DND-41 (cell line): ENCODE data around the gene PRTN3.

Experiments used
- ATAC-seq: fragments of 200-7000 bp; cut with Tn5 transposase; 3 replicates; pipeline ENCODE4 v1.9.1; 2021; ENCODE audit warnings: low read depth; ENCODE audit not compliant: insufficient read depth
- DNase-seq: peaks from one replicate; pipeline ENCODE4 v3.0.0-alpha.2; 2020
- H2AFZ ChIP-seq: 2 replicates; pipeline ENCODE4 v1.6.0; 2012; ENCODE audit warnings: low read depth, low read length
- H3K27ac ChIP-seq: 2 replicates; pipeline ENCODE4 v1.5.1; 2012; ENCODE audit warnings: low read length, inconsistent platforms
- H3K27me3 ChIP-seq: fragments of 200-600 bp; sonication (generic); 2 replicates; pipeline ENCODE4 v1.6.0; 2012; ENCODE audit warnings: low read length, mild to moderate bottlenecking, inconsistent platforms; ENCODE audit not compliant: insufficient read depth, poor library complexity
- H3K36me3 ChIP-seq: 2 replicates; pipeline ENCODE4 v1.5.1; 2012; ENCODE audit warnings: low read length, inconsistent platforms; ENCODE audit not compliant: insufficient read depth
- H3K4me1 ChIP-seq: 2 replicates; pipeline ENCODE4 v1.5.1; 2012; ENCODE audit warnings: mild to moderate bottlenecking, low read length; ENCODE audit not compliant: insufficient read depth
- H3K4me2 ChIP-seq: 2 replicates; pipeline ENCODE4 v1.6.0; 2012; ENCODE audit warnings: mild to moderate bottlenecking, moderate library complexity, low read length, inconsistent platforms; ENCODE audit not compliant: insufficient read depth
- H3K4me3 ChIP-seq, 2 experiments: fragments of 200-600 bp in 1 of 2; shearing (Covaris generic) in 1 of 2; 2 replicates each; pipeline ENCODE4 v1.5.1; 2012 to 2016; ENCODE audit warnings: inconsistent platforms in 2 of 2, low read length in 2 of 2, mild to moderate bottlenecking in 2 of 2, low read depth in 1 of 2, moderate library complexity in 1 of 2
- H3K79me2 ChIP-seq: 2 replicates; pipeline ENCODE4 v1.6.0; 2012; ENCODE audit warnings: low read length, inconsistent platforms; ENCODE audit not compliant: insufficient read depth
- H3K9ac ChIP-seq: 2 replicates; pipeline ENCODE4 v1.6.0; 2012; ENCODE audit warnings: low read depth, mild to moderate bottlenecking, inconsistent platforms, low read length, moderate library complexity
- H3K9me3 ChIP-seq: 2 replicates; pipeline ENCODE4 v1.5.1; 2012; ENCODE audit warnings: low read length, moderate library complexity, mild to moderate bottlenecking, inconsistent platforms; ENCODE audit not compliant: insufficient read depth, severe bottlenecking
- H4K20me1 ChIP-seq: 2 replicates; pipeline ENCODE4 v1.6.0; 2012; ENCODE audit warnings: low read length; ENCODE audit not compliant: insufficient read depth
- EZH2 ChIP-seq: IDR thresholded peaks from 3 replicates; pipeline ENCODE4 v1.6.1; 2012; ENCODE audit warnings: borderline replicate concordance, low read depth, mild to moderate bottlenecking, moderate library complexity, low read length, inconsistent platforms; ENCODE audit not compliant: severe bottlenecking
- TF ChIP-seq, protein P1 (sequence below): IDR thresholded peaks from 2 replicates; pipeline ENCODE4 v1.5.1; 2012; ENCODE audit warnings: borderline replicate concordance, low read length, moderate library complexity, mild to moderate bottlenecking; ENCODE audit not compliant: poor library complexity, severe bottlenecking; ENCODE audit errors: extremely low read depth

PRTN3 gene

DNA sequence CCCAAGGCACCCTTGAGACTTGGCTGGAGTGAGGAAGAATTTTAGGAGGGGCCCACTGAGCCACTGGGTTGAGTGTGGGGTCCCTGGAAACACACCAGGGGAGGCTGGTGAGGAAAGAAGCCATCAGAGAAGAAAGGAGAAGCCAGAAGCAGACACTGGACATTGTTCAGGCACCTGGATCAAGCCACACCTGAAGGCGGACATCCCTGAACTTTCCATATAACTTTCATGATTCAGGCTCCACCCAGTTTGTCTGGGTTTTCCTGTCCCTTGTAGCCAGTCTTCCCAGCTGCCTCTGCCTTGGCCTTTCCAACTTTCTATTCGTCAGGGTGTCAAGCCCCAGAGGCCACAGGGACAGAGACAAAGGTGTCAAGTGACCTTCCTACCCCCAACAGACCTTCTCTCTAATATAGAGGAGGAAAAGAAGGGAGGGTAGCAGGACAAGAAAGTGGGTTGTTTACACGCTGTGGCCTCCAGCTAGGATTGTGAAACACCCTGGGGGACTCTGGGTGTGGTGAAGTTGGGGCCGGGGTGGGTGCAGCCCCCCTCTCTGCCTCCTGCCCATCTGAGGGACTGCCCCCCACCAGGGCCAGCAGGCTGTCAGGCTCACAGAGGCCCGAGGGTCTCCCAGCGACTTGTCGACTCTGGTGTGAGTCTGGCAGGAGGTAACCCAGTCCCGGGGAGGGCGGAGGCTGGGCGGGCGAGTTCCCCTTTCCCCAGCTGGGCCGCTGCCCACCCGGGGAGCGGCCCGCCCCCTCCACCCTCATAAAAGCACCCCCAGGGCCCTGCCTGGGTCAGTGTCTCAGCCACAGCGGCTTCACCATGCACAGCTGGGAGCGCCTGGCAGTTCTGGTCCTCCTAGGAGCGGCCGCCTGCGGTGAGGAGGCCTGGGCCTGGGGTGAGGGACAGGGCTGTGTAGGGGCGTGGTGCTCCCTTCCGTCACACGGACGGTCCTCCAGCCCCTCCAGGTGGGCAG is 18.4 kb downstream of the PRTN3 start, which contains the start of gene CFD:
Gene CFD, plus strand, starts transcription at position 797 of the 976 bp plus-strand sequence. Its CDS starts 26 bp downstream, at position 823.
- Histone ChIP-seq H2AFZ (no peak within 1 kb of the TSS), H4K20me1 (peaks cover 2% of the 10 kb centered on the region; the same call in 1 of the 2 replicates), H3K27ac (no peak within 1 kb of the TSS), H3K79me2 (no peaks in the 10 kb centered on the region), H3K36me3 (no peaks in the 10 kb centered on the region), H3K27me3 (no peaks in the 10 kb centered on the region), H3K9me3 (no peaks in the 10 kb centered on the region), H3K4me3 (no peak within 1 kb of the TSS), H3K9ac (no peak within 1 kb of the TSS), H3K4me2 (no peak within 1 kb of the TSS), H3K4me1 (peaks cover 3% of the 10 kb centered on the region)
- ATAC-seq (no peak), DNase-seq (no peak)
- no peak for TF ChIP-seq EZH2
- TF ChIP-seq, protein P1, sequence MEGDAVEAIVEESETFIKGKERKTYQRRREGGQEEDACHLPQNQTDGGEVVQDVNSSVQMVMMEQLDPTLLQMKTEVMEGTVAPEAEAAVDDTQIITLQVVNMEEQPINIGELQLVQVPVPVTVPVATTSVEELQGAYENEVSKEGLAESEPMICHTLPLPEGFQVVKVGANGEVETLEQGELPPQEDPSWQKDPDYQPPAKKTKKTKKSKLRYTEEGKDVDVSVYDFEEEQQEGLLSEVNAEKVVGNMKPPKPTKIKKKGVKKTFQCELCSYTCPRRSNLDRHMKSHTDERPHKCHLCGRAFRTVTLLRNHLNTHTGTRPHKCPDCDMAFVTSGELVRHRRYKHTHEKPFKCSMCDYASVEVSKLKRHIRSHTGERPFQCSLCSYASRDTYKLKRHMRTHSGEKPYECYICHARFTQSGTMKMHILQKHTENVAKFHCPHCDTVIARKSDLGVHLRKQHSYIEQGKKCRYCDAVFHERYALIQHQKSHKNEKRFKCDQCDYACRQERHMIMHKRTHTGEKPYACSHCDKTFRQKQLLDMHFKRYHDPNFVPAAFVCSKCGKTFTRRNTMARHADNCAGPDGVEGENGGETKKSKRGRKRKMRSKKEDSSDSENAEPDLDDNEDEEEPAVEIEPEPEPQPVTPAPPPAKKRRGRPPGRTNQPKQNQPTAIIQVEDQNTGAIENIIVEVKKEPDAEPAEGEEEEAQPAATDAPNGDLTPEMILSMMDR, result no peak

DNA sequence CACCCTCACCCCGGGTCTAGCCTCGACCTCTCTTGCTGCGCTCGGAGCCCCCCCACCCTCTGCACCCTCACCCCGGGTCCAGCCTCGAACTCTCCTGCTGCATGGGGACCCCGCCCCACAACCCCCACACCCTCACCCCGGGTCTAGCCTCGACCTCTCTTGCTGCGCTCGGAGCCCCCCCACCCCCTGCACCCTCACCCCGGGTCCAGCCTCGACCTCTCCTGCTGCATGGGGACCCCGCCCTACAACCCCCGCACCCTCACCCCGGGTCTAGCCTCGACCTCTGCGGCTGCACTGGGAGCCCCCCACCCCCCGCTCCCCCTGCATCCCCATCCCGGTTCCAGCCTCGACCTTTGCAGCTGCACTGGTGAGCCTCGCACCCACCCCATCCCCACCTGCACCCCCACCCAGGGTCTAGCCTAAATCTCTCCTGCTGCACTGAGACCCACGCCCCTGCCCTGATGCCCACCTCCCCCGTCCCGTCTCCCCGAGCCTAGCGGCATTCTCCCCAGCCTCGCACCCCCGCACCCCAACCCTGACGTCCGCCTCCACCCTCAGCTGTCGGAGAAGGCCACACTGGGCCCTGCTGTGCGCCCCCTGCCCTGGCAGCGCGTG is 20.4 kb downstream of the PRTN3 start:
- peaks cover 3% of the 10 kb centered on the region; the same call in 1 of the 2 replicates for H4K20me1 ChIP-seq
- no peak overlapping the region for H3K9ac ChIP-seq
- ATAC-seq (no peak), DNase-seq (no peak)
- H3K27me3 ChIP-seq, result no peaks in the 10 kb centered on the region
- TF ChIP-seq EZH2, result no peak
- TF ChIP-seq, protein P1, result no peak
- no peak overlapping the region for H2AFZ ChIP-seq
- peaks cover 3% of the 10 kb centered on the region for H3K4me1 ChIP-seq
- H3K27ac ChIP-seq, result no peak overlapping the region
- no peaks in the 10 kb centered on the region for H3K36me3 ChIP-seq
- H3K9me3 ChIP-seq, result no peaks in the 10 kb centered on the region
- H3K4me2 ChIP-seq, result no peak overlapping the region
- no peak overlapping the region for H3K4me3 ChIP-seq
- H3K79me2 ChIP-seq, result no peaks in the 10 kb centered on the region

DNA sequence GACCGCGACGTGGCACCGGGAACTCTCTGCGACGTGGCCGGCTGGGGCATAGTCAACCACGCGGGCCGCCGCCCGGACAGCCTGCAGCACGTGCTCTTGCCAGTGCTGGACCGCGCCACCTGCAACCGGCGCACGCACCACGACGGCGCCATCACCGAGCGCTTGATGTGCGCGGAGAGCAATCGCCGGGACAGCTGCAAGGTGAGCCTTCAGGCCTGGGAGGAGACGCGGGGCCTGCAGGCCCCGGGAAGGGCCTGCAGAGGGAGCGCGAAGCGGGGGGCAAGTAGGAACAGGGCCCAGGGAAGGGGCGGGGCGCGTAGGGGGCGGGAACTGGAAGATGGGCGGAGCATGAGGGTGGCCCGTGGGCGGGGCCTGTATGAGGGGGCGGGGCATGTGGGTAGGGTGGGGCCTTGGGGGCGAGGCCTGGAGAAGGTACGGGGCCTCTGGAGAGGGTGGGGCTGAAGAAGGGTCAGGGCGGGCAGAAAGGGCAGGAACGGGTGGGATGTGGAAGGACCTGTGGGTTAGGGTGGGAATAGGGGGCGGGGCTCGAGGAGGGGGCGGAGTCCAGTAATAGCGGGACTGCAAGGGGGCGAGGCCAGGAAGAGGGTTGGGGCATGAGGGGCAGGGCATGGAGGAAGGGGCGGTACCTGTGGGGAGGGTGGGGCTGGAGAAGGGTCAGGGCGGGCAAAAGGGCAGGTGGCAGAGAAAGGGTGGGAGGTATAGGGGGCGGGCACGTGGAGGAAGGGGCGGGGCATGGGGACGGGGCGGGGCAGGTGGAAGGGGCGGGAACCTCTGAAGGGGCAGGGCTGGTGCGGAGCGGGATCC is 21.2 kb downstream of the PRTN3 start:
- Histone ChIP-seq H3K27me3 (no peaks in the 10 kb centered on the region), H4K20me1 (peaks cover 3% of the 10 kb centered on the region; the same call in 1 of the 2 replicates), H3K36me3 (no peaks in the 10 kb centered on the region; the same call in 1 of the 2 replicates), H3K4me1 (peaks cover 3% of the 10 kb centered on the region), H3K4me2 (no peak overlapping the region), H3K27ac (no peak overlapping the region), H2AFZ (no peak overlapping the region), H3K9me3 (no peaks in the 10 kb centered on the region), H3K4me3 (no peak overlapping the region), H3K79me2 (no peaks in the 10 kb centered on the region), H3K9ac (no peak overlapping the region)
- TF ChIP-seq, protein P1, result no peak
- no peak for TF ChIP-seq EZH2
- ATAC-seq (peak; percentile 29; the same call in 2 of the 3 replicates), DNase-seq (peak; percentile 60)
